ENCODE results near the gene ANGPTL5.

ANGPTL5 gene

GRCh38 chr11:101909087-101909486, 7.2 kb downstream of the ANGPTL5 start:
- Histone ChIP-seq H3K4me2 (no peak overlapping the region), H4K20me1 (no peaks in the 10 kb centered on the region), H3K36me3 (no peaks in the 10 kb centered on the region), H3K4me1 (peaks cover 0 to 1% (median 0%) of the 10 kb centered on the region in 10 experiments; a peak in 4 of 20 replicates), H3K27me3 (no peaks in the 10 kb centered on the region), H3K4me3 (no peak overlapping the region), H3K27ac (no peak overlapping the region), H3K9ac (no peak overlapping the region), H3K9me3 (replicated peaks in 1 of 11) (no peaks in the 10 kb centered on the region)
- TF ChIP-seq Cebpa-rat (IDR thresholded peaks at IDR 0.05): no peak

GRCh38 chr11:101907815-101908214, 8.5 kb downstream of the ANGPTL5 start:
- Histone ChIP-seq H3K4me2 (no peak overlapping the region), H3K36me3 (no peaks in the 10 kb centered on the region), H3K4me3 (no peak overlapping the region), H3K9ac (no peak overlapping the region), H4K20me1 (no peaks in the 10 kb centered on the region), H3K9me3 (replicated peaks in 1 of 11) (no peaks in the 10 kb centered on the region), H3K27ac (no peak overlapping the region), H3K4me1 (no peaks in the 10 kb centered on the region), H3K27me3 (no peaks in the 10 kb centered on the region)
- TF ChIP-seq Cebpa-rat (IDR thresholded peaks at IDR 0.05): no peak

- Histone ChIP-seq H3K9me3 (replicated peaks in 1 of 11) (no peaks in the 10 kb centered on the region), H4K20me1 (no peaks in the 10 kb centered on the region), H3K4me3 (no peak overlapping the region), H3K4me2 (no peak overlapping the region), H3K36me3 (no peaks in the 10 kb centered on the region), H3K9ac (no peak overlapping the region), H3K27me3 (no peaks in the 10 kb centered on the region), H3K27ac (no peak overlapping the region), H3K4me1 (0 out of 20 replicates have a peak, but pooled peaks cover 0 to 4% (median 0%) of the 10 kb centered on the region in 10 experiments)
- no peak for TF ChIP-seq Cebpa-rat (IDR thresholded peaks at IDR 0.05)
Measured at GRCh38 chr11:101894505-101894904, 21.8 kb downstream of the ANGPTL5 start.

- TF ChIP-seq Cebpa-rat (IDR thresholded peaks at IDR 0.05): no peak
- Histone ChIP-seq H3K27me3 (no peaks in the 10 kb centered on the region), H3K9ac (no peak overlapping the region), H3K27ac (no peak overlapping the region), H3K4me1 (no peaks in the 10 kb centered on the region), H4K20me1 (no peaks in the 10 kb centered on the region), H3K4me3 (no peak overlapping the region), H3K4me2 (no peak overlapping the region), H3K36me3 (no peaks in the 10 kb centered on the region), H3K9me3 (replicated peaks in 1 of 11) (no peaks in the 10 kb centered on the region)
Measured at GRCh38 chr11:101889767-101890166, 26.6 kb downstream of the ANGPTL5 start.

GRCh38 chr11:101885631-101886030, 30.7 kb downstream of the ANGPTL5 start:
- Histone ChIP-seq H3K9me3 (replicated peaks in 1 of 11) (no peaks in the 10 kb centered on the region), H3K4me3 (no peak overlapping the region), H3K4me1 (no peaks in the 10 kb centered on the region), H3K27me3 (no peaks in the 10 kb centered on the region), H3K9ac (no peak overlapping the region), H3K27ac (no peak overlapping the region), H4K20me1 (no peaks in the 10 kb centered on the region), H3K36me3 (no peaks in the 10 kb centered on the region), H3K4me2 (no peak overlapping the region)
- no peak for TF ChIP-seq Cebpa-rat (IDR thresholded peaks at IDR 0.05)

GRCh38 chr11:101881586-101881985, 34.7 kb downstream of the ANGPTL5 start:
- H3K36me3 ChIP-seq: no peaks in the 10 kb centered on the region
- H3K27ac ChIP-seq: no peak overlapping the region
- H3K27me3 ChIP-seq: no peaks in the 10 kb centered on the region
- TF ChIP-seq Cebpa-rat (IDR thresholded peaks at IDR 0.05): no peak
- H3K9ac ChIP-seq: no peak overlapping the region
- H3K9me3 ChIP-seq (replicated peaks in 1 of 11): no peaks in the 10 kb centered on the region
- no peak overlapping the region for H3K4me3 ChIP-seq
- no peaks in the 10 kb centered on the region for H3K4me1 ChIP-seq
- no peaks in the 10 kb centered on the region for H4K20me1 ChIP-seq
- no peak overlapping the region for H3K4me2 ChIP-seq

GRCh38 chr11:101880222-101880621, 36.1 kb downstream of the ANGPTL5 start:
- Histone ChIP-seq H3K4me1 (no peaks in the 10 kb centered on the region), H3K9ac (no peak overlapping the region), H3K4me3 (no peak overlapping the region), H3K4me2 (no peak overlapping the region), H3K27me3 (no peaks in the 10 kb centered on the region), H3K27ac (no peak overlapping the region), H4K20me1 (no peaks in the 10 kb centered on the region), H3K36me3 (no peaks in the 10 kb centered on the region), H3K9me3 (replicated peaks in 1 of 11) (no peaks in the 10 kb centered on the region)
- no peak for TF ChIP-seq Cebpa-rat (IDR thresholded peaks at IDR 0.05)

- H3K4me2 ChIP-seq: no peak overlapping the region
- no peaks in the 10 kb centered on the region for H3K4me1 ChIP-seq
- H3K9ac ChIP-seq: no peak overlapping the region
- H3K27me3 ChIP-seq: no peaks in the 10 kb centered on the region
- H4K20me1 ChIP-seq: no peaks in the 10 kb centered on the region
- no peak for TF ChIP-seq Cebpa-rat (IDR thresholded peaks at IDR 0.05)
- H3K27ac ChIP-seq: no peak overlapping the region
- no peak overlapping the region for H3K4me3 ChIP-seq
- no peaks in the 10 kb centered on the region for H3K9me3 ChIP-seq (replicated peaks in 1 of 11)
- H3K36me3 ChIP-seq: no peaks in the 10 kb centered on the region
Measured at GRCh38 chr11:101872171-101872882, 44.0 kb downstream of the ANGPTL5 start.

- H3K4me3 ChIP-seq: no peak overlapping the region
- no peak overlapping the region for H3K9ac ChIP-seq
- no peaks in the 10 kb centered on the region for H3K9me3 ChIP-seq (replicated peaks in 1 of 11)
- H4K20me1 ChIP-seq: no peaks in the 10 kb centered on the region
- H3K27me3 ChIP-seq: no peaks in the 10 kb centered on the region
- H3K36me3 ChIP-seq: no peaks in the 10 kb centered on the region
- no peak overlapping the region for H3K27ac ChIP-seq
- no peaks in the 10 kb centered on the region for H3K4me1 ChIP-seq
- H3K4me2 ChIP-seq: no peak overlapping the region
- TF ChIP-seq Cebpa-rat (IDR thresholded peaks at IDR 0.05): no peak
Measured at GRCh38 chr11:101870510-101870909, 45.8 kb downstream of the ANGPTL5 start.

GRCh38 chr11:101867951-101868350, 48.4 kb downstream of the ANGPTL5 start:
- no peaks in the 10 kb centered on the region for H3K4me1 ChIP-seq
- H3K9me3 ChIP-seq (replicated peaks in 1 of 11): peaks cover 0 to 9% (median 6%) of the 10 kb centered on the region in 11 experiments; a peak in 15 of 22 replicates
- no peak for TF ChIP-seq Cebpa-rat (IDR thresholded peaks at IDR 0.05)
- no peaks in the 10 kb centered on the region for H3K36me3 ChIP-seq
- H3K4me2 ChIP-seq: no peak overlapping the region
- H4K20me1 ChIP-seq: no peaks in the 10 kb centered on the region
- H3K9ac ChIP-seq: no peak overlapping the region
- no peaks in the 10 kb centered on the region for H3K27me3 ChIP-seq
- no peak overlapping the region for H3K27ac ChIP-seq
- no peak overlapping the region for H3K4me3 ChIP-seq

Data from BLaER1 treated with 17β-estradiol and CSF1 and Interleukin-3, amounts not matched to agents 10 nM and 100 nM (cell line).